Epithelial cell of alveolus of lung (primary cell): Measurements from ENCODE around the gene PRKAR1A. TPM values are rescaled to one million over a fixed set of nuclear protein-coding genes. Genes with fewer than 3 reads are reported as not detected.

Experiments used
- total RNA-seq: library from RNA; depleted of rRNA; stranded (reverse); fragments of >200 nt; gene quantifications from 2 replicates; pipeline ENCODE4 v1.2.1, GENCODE V29; 2015

Gene PRKAR1A
- 180 and 185 TPM in 2 replicates for total RNA-seq

GRCh38 chr17:68512247-68512959 is at the start of gene PRKAR1A:
Gene PRKAR1A (plus strand): TSS chr17:68512430. CDS start chr17:68515400, 2,970 bp downstream.

Other genes starting within 250 kb of the PRKAR1A start
- 4.0 and 6.5 TPM in 2 replicates for gene SLC16A6, start 221.3 kb upstream of the PRKAR1A start, total RNA-seq
- gene ARSG, start 220.9 kb upstream of the PRKAR1A start, total RNA-seq: 2.8 and 3.8 TPM in 2 replicates
- gene WIPI1, start 54.9 kb upstream of the PRKAR1A start, total RNA-seq: 108 and 112 TPM in 2 replicates
- gene FAM20A, start 88.9 kb downstream of the PRKAR1A start, total RNA-seq: 0.91 and 4.1 TPM in 2 replicates